PFSK-1 (cell line): ENCODE results near the gene CALHM3.

Experiments
- FOXP2 ChIP-seq: optimal IDR thresholded peaks from 2 replicates; pipeline ENCODE3; 2011; ENCODE audit warnings: borderline replicate concordance, control low read depth, inconsistent platforms; ENCODE audit not compliant: insufficient read depth; ENCODE audit errors: extremely low read length, extremely low read depth
- POLR2AphosphoS5 ChIP-seq: IDR thresholded peaks from 2 replicates; pipeline ENCODE4 v1.6.1; 2012; ENCODE audit warnings: low read depth, mild to moderate bottlenecking, control low read depth, low read length, moderate library complexity
- TAF1 ChIP-seq: IDR thresholded peaks from 2 replicates; pipeline ENCODE4 v1.6.1; 2012; ENCODE audit warnings: low read length, control low read depth, borderline replicate concordance; ENCODE audit not compliant: insufficient read depth
- TF ChIP-seq, protein P1 (sequence below), 2 experiments: IDR thresholded peaks; 2 replicates each; pipeline versions ENCODE4 v1.6.1 to v1.8.0; 2011 to 2012; ENCODE audit warnings: low read depth in 2 of 2, low read length in 2 of 2, control low read depth in 1 of 2, inconsistent platforms in 1 of 2, mild to moderate bottlenecking in 1 of 2, moderate library complexity in 1 of 2; ENCODE audit not compliant: insufficient read depth in 1 of 2

DNA sequence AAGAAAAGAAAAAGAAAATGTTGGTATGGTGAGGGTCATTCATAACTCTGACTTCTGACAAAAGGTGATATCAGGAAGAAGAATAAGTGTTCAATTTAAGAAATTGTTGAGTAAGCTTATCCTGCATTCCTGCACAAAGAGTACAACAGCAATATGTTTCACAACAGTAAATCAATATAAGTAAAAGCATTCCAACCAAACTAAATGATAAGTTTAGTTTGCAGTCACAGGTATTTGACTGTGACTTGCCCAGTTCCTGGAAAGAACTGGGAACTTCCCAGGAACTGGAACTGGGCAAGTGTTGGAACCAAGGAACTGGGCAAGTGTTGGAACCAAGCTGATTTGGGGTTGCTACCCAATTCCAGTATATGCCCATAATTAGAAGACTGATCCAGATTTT, 49.5 kb upstream of the CALHM3 start:
- no peak for TF ChIP-seq POLR2AphosphoS5
- TF ChIP-seq TAF1: no peak
- TF ChIP-seq, protein P1, sequence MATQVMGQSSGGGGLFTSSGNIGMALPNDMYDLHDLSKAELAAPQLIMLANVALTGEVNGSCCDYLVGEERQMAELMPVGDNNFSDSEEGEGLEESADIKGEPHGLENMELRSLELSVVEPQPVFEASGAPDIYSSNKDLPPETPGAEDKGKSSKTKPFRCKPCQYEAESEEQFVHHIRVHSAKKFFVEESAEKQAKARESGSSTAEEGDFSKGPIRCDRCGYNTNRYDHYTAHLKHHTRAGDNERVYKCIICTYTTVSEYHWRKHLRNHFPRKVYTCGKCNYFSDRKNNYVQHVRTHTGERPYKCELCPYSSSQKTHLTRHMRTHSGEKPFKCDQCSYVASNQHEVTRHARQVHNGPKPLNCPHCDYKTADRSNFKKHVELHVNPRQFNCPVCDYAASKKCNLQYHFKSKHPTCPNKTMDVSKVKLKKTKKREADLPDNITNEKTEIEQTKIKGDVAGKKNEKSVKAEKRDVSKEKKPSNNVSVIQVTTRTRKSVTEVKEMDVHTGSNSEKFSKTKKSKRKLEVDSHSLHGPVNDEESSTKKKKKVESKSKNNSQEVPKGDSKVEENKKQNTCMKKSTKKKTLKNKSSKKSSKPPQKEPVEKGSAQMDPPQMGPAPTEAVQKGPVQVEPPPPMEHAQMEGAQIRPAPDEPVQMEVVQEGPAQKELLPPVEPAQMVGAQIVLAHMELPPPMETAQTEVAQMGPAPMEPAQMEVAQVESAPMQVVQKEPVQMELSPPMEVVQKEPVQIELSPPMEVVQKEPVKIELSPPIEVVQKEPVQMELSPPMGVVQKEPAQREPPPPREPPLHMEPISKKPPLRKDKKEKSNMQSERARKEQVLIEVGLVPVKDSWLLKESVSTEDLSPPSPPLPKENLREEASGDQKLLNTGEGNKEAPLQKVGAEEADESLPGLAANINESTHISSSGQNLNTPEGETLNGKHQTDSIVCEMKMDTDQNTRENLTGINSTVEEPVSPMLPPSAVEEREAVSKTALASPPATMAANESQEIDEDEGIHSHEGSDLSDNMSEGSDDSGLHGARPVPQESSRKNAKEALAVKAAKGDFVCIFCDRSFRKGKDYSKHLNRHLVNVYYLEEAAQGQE (IDR thresholded peaks at IDR 0.05; ENCODE audit: insufficient read depth in 1 of 2, low read depth in 2 of 2, low read length in 2 of 2): no peak
- no peak for TF ChIP-seq FOXP2
